WTC11 (cell line): ENCODE measurements around the gene NPTX1. TPM values are rescaled to one million over a fixed set of nuclear protein-coding genes. Genes with fewer than 3 reads are reported as not detected.
A peak's percentile ranks its signal among the peaks of the same experiment; 100 is the strongest.

Experiments used
- ATAC-seq: fragments of 200-7000 bp; cut with Tn5 transposase; 2 replicates; pipeline ENCODE4 v1.10.0; 2021; ENCODE audit warnings: mild to moderate bottlenecking, moderate library complexity
- CTCF ChIA-PET: fragments of 300-600 bp; sonication (Branson Sonifier 250); formaldehyde crosslinking; loops from one replicate; lab custom pipeline; 2021; ENCODE audit warnings: antibody characterized with exemption; lab: Charles Lee
- POLR2A ChIA-PET: fragments of 350-600 bp; sonication (Branson Sonifier 250); formaldehyde crosslinking; loops from one replicate; lab custom pipeline; 2021; ENCODE audit warnings: antibody characterized with exemption; lab: Charles Lee
- DNase-seq: peaks from one replicate; pipeline ENCODE4 v3.0.0; 2021; ENCODE audit warnings: low spot score
- H3K27ac Mint-ChIP-seq: 2 replicates; pipeline ENCODE4 v1.8.0; 2021; ENCODE audit warnings: mixed read lengths
- H3K27me3 Mint-ChIP-seq: 2 replicates; pipeline ENCODE4 v1.8.0; 2021; ENCODE audit warnings: low read depth, mild to moderate bottlenecking, moderate library complexity, mixed read lengths
- H3K36me3 Mint-ChIP-seq: 2 replicates; pipeline ENCODE4 v1.8.0; 2021; ENCODE audit warnings: mixed read lengths
- H3K4me1 Mint-ChIP-seq: 2 replicates; pipeline ENCODE4 v1.8.0; 2022; ENCODE audit warnings: mixed read lengths
- H3K4me3 Mint-ChIP-seq: 2 replicates; pipeline ENCODE4 v1.8.0; 2021; ENCODE audit warnings: mild to moderate bottlenecking, moderate library complexity, mixed read lengths
- H3K9me3 Mint-ChIP-seq: 2 replicates; pipeline ENCODE4 v1.8.0; 2021; ENCODE audit warnings: mixed read lengths
- ATF6 ChIP-seq: sonication (generic); formaldehyde crosslinking; IDR thresholded peaks from 2 replicates; pipeline ENCODE4 v1.8.1; 2023; ENCODE audit warnings: mild to moderate bottlenecking, missing genetic modification reagents
- CTCF ChIP-seq: fragments of 200-600 bp; IDR thresholded peaks from 2 replicates; pipeline ENCODE4 v1.8.0; 2022; ENCODE audit warnings: antibody characterized with exemption
- ETV6 ChIP-seq: sonication (generic); formaldehyde crosslinking; IDR thresholded peaks from 2 replicates; pipeline ENCODE4 v1.8.1; 2022; ENCODE audit warnings: mild to moderate bottlenecking, missing genetic modification reagents
- FOXK1 ChIP-seq: sonication (generic); formaldehyde crosslinking; IDR thresholded peaks from 2 replicates; pipeline ENCODE4 v1.8.0; 2022; ENCODE audit warnings: mild to moderate bottlenecking, moderate library complexity, missing genetic modification reagents
- PRDM15 ChIP-seq: sonication (generic); formaldehyde crosslinking; IDR thresholded peaks from 2 replicates; pipeline ENCODE4 v1.8.0; 2022; ENCODE audit warnings: missing genetic modification reagents
- PREB ChIP-seq: sonication (generic); formaldehyde crosslinking; IDR thresholded peaks from 2 replicates; pipeline ENCODE4 v1.8.1; 2022; ENCODE audit warnings: mild to moderate bottlenecking, missing genetic modification reagents, moderate library complexity, borderline replicate concordance
- SOX15 ChIP-seq: fragments of 250-450 bp; sonication (Bioruptor Pico); IDR thresholded peaks from 2 replicates; pipeline ENCODE4 v1.9.0; 2021; ENCODE audit warnings: mild to moderate bottlenecking
- SP1 ChIP-seq: sonication (generic); formaldehyde crosslinking; conservative IDR thresholded peaks from 2 replicates; pipeline ENCODE4 v1.8.1; 2022; ENCODE audit warnings: missing genetic modification reagents
- TCF7 ChIP-seq: sonication (generic); formaldehyde crosslinking; IDR thresholded peaks from 2 replicates; pipeline ENCODE4 v1.8.0; 2022; ENCODE audit warnings: mild to moderate bottlenecking, low read depth, missing genetic modification reagents, moderate library complexity
- ZNF423 ChIP-seq: fragments of 250-450 bp; sonication (Bioruptor Pico); IDR thresholded peaks from 2 replicates; pipeline ENCODE4 v2.1.2; 2022; ENCODE audit warnings: mild to moderate bottlenecking, moderate library complexity
- ZSCAN18 ChIP-seq: fragments of 250-450 bp; sonication (Bioruptor Pico); IDR thresholded peaks from 2 replicates; pipeline ENCODE4 v2.1.2; 2022; ENCODE audit warnings: mild to moderate bottlenecking, moderate library complexity
- total RNA-seq: library from RNA; stranded (reverse); gene quantifications from 3 replicates; pipeline ENCODE4 v1.2.3, GENCODE V29; 2021

The NPTX1 gene
- total RNA-seq, 1 experiment from 2014 or later, result 15.1 TPM

- no peak for ATAC-seq
- ChIA-PET CTCF (interaction anchor here (1.4 kb wide), 1 partner anchor 89 kb away, joined by 4 read pairs; no protein-coding TSS in a partner anchor), POLR2A (interaction anchor here (0.6 kb wide), 1 partner anchor 336 kb away, joined by 3 read pairs; no protein-coding TSS in a partner anchor)
- no peak for DNase-seq
- peaks cover 4% of the 10 kb centered on the region for H3K4me1 Mint-ChIP-seq
- no peaks in the 10 kb centered on the region for H3K36me3 Mint-ChIP-seq
- H3K4me3 Mint-ChIP-seq, result no peak overlapping the region
- no peak overlapping the region for H3K27ac Mint-ChIP-seq
- H3K9me3 Mint-ChIP-seq, result no peaks in the 10 kb centered on the region
- no peak for TF ChIP-seq PREB (CRISPR knock-in tag)
- TF ChIP-seq ZSCAN18 (CRISPR knock-in tag), result no peak
- TF ChIP-seq SOX15 (CRISPR knock-in tag), result no peak
- no peak for TF ChIP-seq CTCF
- no peak for TF ChIP-seq SP1 (CRISPR knock-in tag)
- TF ChIP-seq FOXK1 (CRISPR knock-in tag), result no peak
- TF ChIP-seq ETV6 (CRISPR knock-in tag), result no peak
- TF ChIP-seq TCF7 (CRISPR knock-in tag), result no peak
- H3K27me3 Mint-ChIP-seq, result peaks cover 2% of the 10 kb centered on the region; the same call in 1 of the 2 replicates
Measured at GRCh38 chr17:80516171-80516932, 39.9 kb upstream of the NPTX1 start.

- H3K27me3 Mint-ChIP-seq, result peaks cover 2% of the 10 kb centered on the region; the same call in 1 of the 2 replicates
- ChIA-PET POLR2A (no interaction called here), CTCF (no interaction called here)
- no peak overlapping the region for H3K4me3 Mint-ChIP-seq
- TF ChIP-seq PRDM15 (CRISPR knock-in tag) (peak; percentile 87), ZNF423 (CRISPR knock-in tag) (no peak), ATF6 (CRISPR knock-in tag) (no peak), SOX15 (CRISPR knock-in tag) (no peak)
- DNase-seq (no peak), ATAC-seq (no peak)
- no peak overlapping the region for H3K27ac Mint-ChIP-seq
- H3K4me1 Mint-ChIP-seq, result no peaks in the 10 kb centered on the region
- no peaks in the 10 kb centered on the region for H3K36me3 Mint-ChIP-seq
- H3K9me3 Mint-ChIP-seq, result no peaks in the 10 kb centered on the region
Measured at GRCh38 chr17:80513892-80514291, 37.5 kb upstream of the NPTX1 start.
